Gastroesophageal sphincter (tissue), 3 donors: Measurements from ENCODE around the gene GPR17.

Source experiments
- CTCF ChIP-seq, 4 experiments: fragments of 200-600 bp in 2 of 4; fragments of 450-650 bp in 2 of 4; sonication (generic) in 1 of 4; IDR thresholded peaks; one replicate each; pipeline ENCODE4 v1.5.1; 2017 to 2019; ENCODE audit warnings: antibody characterized with exemption in 4 of 4, mild to moderate bottlenecking in 2 of 4, moderate library complexity in 2 of 4
- EP300 ChIP-seq: sonication (generic); formaldehyde crosslinking; IDR thresholded peaks from one replicate; pipeline ENCODE4 v1.6.1; 2017; ENCODE audit warnings: antibody characterized with exemption, mild to moderate bottlenecking
- POLR2A ChIP-seq, 2 donors: fragments of 450-650 bp; IDR thresholded peaks; one replicate each; pipeline ENCODE4 v1.6.1; 2017; ENCODE audit warnings: antibody characterized with exemption in 2 of 2, mild to moderate bottlenecking in 2 of 2, moderate library complexity in 1 of 2
- POLR2AphosphoS5 ChIP-seq: sonication (generic); formaldehyde crosslinking; IDR thresholded peaks from one replicate; pipeline ENCODE4 v1.6.1; 2017; ENCODE audit warnings: antibody characterized with exemption

DNA sequence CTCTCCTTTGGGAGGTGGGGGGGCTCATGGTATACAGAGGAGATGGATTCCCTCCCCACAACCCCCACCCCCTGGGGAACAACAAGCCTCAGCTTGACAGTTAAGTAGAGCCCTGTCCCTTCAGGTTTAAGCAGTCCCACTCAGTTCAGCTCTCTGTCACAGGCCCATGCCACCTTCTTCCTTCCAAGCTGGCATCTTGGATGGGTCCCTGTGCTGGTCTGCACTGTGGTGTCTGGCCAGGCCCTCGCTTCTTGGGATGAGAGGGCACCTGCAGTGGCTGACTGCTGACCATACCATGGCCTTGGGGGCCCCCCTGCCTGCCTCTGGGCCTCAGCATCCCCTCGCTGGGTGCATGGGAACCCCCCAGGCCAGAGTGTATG is 20.4 kb upstream of the GPR17 start:
- TF ChIP-seq EP300 (no peak), CTCF (IDR thresholded peaks at IDR 0.05) (no peak), POLR2AphosphoS5 (no peak), POLR2A (IDR thresholded peaks at IDR 0.05) (no peak)
